Measurements from ENCODE around the gene DTX1. TPM values are rescaled to one million over a fixed set of nuclear protein-coding genes. Genes with fewer than 3 reads are reported as not detected.

DTX1 gene
- total RNA-seq, 1 donor from 2014 or later = 0.16 TPM

GRCh38 chr12:113069149-113069548 is 12.6 kb downstream of the DTX1 start:
- DNase-seq (ENCODE audit: low spot score) = no peak
- Mint-ChIP-seq H3K27ac (no peak overlapping the region), H3K9me3 (no peaks in the 10 kb centered on the region), H3K27me3 (ENCODE audit: low read depth) (no peaks in the 10 kb centered on the region), H3K4me3 (ENCODE audit: low read depth) (no peak overlapping the region), H3K4me1 (ENCODE audit: low read depth) (no peaks in the 10 kb centered on the region), H3K36me3 (ENCODE audit: low read depth) (no peaks in the 10 kb centered on the region)
- intact Hi-C loops (cut with micrococcal nuclease) = no loop called here

DNA sequence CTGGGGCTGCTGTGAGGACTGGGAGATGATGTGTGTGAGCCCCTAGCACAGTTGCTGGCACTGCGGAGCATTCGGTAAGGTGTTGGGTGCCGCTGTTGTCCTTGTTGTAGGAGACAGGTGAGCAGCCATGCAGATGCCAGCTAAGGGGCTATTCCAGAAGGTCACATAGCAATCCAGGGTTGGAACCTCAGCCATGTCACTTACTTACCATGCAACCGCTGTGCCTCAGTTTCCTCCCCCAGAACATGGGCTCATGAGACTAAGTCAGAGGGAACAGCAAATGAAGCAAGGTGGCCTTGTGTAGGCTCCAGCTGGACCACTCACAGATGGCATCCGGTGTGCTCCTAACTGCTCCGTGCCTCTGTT is 13.2 kb downstream of the DTX1 start:
- DNase-seq (ENCODE audit: low spot score) = no peak
- H3K9me3 Mint-ChIP-seq = no peaks in the 10 kb centered on the region
- H3K4me1 Mint-ChIP-seq (ENCODE audit: low read depth) = no peaks in the 10 kb centered on the region
- intact Hi-C loops (cut with micrococcal nuclease) = no loop called here
- no peaks in the 10 kb centered on the region for H3K36me3 Mint-ChIP-seq (ENCODE audit: low read depth)
- no peaks in the 10 kb centered on the region for H3K27me3 Mint-ChIP-seq (ENCODE audit: low read depth)
- H3K4me3 Mint-ChIP-seq (ENCODE audit: low read depth) = no peak overlapping the region
- H3K27ac Mint-ChIP-seq = no peak overlapping the region

DNA sequence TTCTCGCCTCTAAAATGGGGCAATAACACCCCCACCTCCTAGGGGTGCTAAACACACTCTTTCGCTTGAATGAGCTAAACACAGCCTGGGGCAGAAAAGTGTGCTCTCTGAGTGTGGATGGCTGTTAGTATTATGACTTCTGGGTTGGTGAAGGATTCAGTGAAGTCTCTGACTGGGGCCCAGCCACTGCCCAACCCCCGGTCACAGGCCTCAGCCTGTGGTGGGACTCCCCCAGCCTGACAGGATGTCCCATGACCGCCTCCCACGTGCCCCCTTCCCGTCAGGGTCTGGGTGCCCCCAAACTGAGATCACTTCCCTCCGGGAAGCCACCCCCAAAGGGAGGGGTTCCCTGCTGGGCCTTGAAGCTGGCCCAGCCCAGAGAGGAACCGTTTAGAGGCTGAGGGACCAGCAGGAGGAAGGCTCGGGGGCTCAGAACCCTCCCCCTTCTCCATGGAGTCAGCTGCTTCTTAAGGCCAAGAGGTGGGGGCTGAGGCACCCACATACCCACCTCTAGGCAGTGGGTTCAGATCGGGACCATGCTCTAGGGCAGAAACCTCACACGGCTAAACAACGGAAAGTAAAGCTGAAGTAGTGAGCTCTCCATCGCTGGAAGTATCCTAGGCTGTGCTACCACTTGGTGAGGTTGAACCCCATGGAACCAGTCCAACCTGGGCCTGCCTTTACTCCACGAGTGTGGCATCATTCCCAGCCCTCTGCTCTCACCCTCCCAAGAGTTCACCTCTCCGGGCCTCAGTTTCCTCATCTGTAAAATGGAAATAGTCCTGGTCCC is 13.8 kb downstream of the DTX1 start:
- Mint-ChIP-seq H3K36me3 (ENCODE audit: low read depth) (no peaks in the 10 kb centered on the region), H3K27me3 (ENCODE audit: low read depth) (no peaks in the 10 kb centered on the region), H3K27ac (no peak overlapping the region), H3K4me1 (ENCODE audit: low read depth) (no peaks in the 10 kb centered on the region), H3K4me3 (ENCODE audit: low read depth) (no peak overlapping the region), H3K9me3 (no peaks in the 10 kb centered on the region)
- intact Hi-C loops (cut with micrococcal nuclease) = no loop called here
- no peak for DNase-seq (ENCODE audit: low spot score)

GRCh38 chr12:113071135-113072112 is 14.9 kb downstream of the DTX1 start:
- DNase-seq (ENCODE audit: low spot score) = no peak
- Mint-ChIP-seq H3K27ac (no peak overlapping the region), H3K9me3 (no peaks in the 10 kb centered on the region), H3K4me1 (ENCODE audit: low read depth) (no peaks in the 10 kb centered on the region), H3K27me3 (ENCODE audit: low read depth) (no peaks in the 10 kb centered on the region), H3K36me3 (ENCODE audit: low read depth) (no peaks in the 10 kb centered on the region), H3K4me3 (ENCODE audit: low read depth) (no peak overlapping the region)
- intact Hi-C loops (cut with micrococcal nuclease) = no loop called here

DNA sequence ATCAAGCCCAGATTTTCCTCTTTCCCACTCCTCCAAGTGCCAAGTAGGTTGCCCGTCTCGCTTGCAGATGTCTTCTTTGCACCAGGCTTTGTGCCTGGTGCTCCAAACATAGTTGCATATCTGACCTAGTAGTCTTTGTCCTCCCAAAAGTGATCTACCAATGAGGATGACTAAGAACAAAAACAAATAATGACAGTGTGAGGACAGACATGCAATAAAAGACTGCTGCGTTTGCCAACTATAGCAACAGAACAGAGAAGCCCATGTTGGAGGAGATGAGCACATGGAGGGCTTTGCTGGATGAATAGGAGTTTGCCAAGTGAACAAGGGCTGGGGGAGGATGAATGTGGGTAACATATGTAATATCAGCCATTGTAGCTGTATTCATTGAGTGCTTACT is 15.6 kb downstream of the DTX1 start:
- intact Hi-C loops (cut with micrococcal nuclease) = no loop called here
- DNase-seq (ENCODE audit: low spot score) = no peak
- no peaks in the 10 kb centered on the region for H3K9me3 Mint-ChIP-seq
- no peak overlapping the region for H3K4me3 Mint-ChIP-seq (ENCODE audit: low read depth)
- no peaks in the 10 kb centered on the region for H3K27me3 Mint-ChIP-seq (ENCODE audit: low read depth)
- no peaks in the 10 kb centered on the region for H3K4me1 Mint-ChIP-seq (ENCODE audit: low read depth)
- no peak overlapping the region for H3K27ac Mint-ChIP-seq
- H3K36me3 Mint-ChIP-seq (ENCODE audit: low read depth) = no peaks in the 10 kb centered on the region

DNA sequence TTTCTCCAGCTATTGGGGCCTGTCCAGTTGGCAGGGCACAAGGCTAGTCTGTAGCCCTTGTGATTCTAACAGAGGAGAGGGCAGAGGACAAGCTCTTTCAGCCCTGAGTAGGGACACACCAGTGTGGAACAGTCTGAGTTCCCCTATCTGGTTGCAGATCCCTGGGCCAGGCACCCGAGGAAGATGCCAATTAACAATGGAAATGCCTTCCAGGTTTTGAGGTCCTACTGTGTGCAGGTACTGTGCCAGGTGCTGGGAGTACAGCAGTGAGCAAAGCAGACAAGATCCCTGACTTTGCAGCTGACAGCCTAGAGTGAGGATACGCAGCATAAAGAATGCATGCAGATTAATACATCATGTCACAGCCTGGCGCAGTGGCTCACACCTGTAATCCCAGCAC is 17.1 kb downstream of the DTX1 start:
- Mint-ChIP-seq H3K4me1 (ENCODE audit: low read depth) (no peaks in the 10 kb centered on the region), H3K9me3 (no peaks in the 10 kb centered on the region), H3K36me3 (ENCODE audit: low read depth) (no peaks in the 10 kb centered on the region), H3K27ac (no peak overlapping the region), H3K4me3 (ENCODE audit: low read depth) (no peak overlapping the region), H3K27me3 (ENCODE audit: low read depth) (no peaks in the 10 kb centered on the region)
- intact Hi-C loops (cut with micrococcal nuclease) = no loop called here
- no peak for DNase-seq (ENCODE audit: low spot score)

- intact Hi-C loops (cut with micrococcal nuclease) = no loop called here
- H3K27me3 Mint-ChIP-seq (ENCODE audit: low read depth) = no peaks in the 10 kb centered on the region
- no peak for DNase-seq (ENCODE audit: low spot score)
- H3K4me1 Mint-ChIP-seq (ENCODE audit: low read depth) = no peaks in the 10 kb centered on the region
- no peaks in the 10 kb centered on the region for H3K36me3 Mint-ChIP-seq (ENCODE audit: low read depth)
- no peaks in the 10 kb centered on the region for H3K9me3 Mint-ChIP-seq
- no peak overlapping the region for H3K27ac Mint-ChIP-seq
- no peak overlapping the region for H3K4me3 Mint-ChIP-seq (ENCODE audit: low read depth)
Measured at GRCh38 chr12:113075137-113075683, 18.7 kb downstream of the DTX1 start.

- no peak for DNase-seq (ENCODE audit: low spot score)
- intact Hi-C loops (cut with micrococcal nuclease) = no loop called here
- Mint-ChIP-seq H3K4me3 (ENCODE audit: low read depth) (no peak overlapping the region), H3K4me1 (ENCODE audit: low read depth) (no peaks in the 10 kb centered on the region), H3K27me3 (ENCODE audit: low read depth) (no peaks in the 10 kb centered on the region), H3K27ac (no peak overlapping the region), H3K36me3 (ENCODE audit: low read depth) (no peaks in the 10 kb centered on the region), H3K9me3 (no peaks in the 10 kb centered on the region)
Measured at GRCh38 chr12:113077057-113077858, 20.7 kb downstream of the DTX1 start.

DNA sequence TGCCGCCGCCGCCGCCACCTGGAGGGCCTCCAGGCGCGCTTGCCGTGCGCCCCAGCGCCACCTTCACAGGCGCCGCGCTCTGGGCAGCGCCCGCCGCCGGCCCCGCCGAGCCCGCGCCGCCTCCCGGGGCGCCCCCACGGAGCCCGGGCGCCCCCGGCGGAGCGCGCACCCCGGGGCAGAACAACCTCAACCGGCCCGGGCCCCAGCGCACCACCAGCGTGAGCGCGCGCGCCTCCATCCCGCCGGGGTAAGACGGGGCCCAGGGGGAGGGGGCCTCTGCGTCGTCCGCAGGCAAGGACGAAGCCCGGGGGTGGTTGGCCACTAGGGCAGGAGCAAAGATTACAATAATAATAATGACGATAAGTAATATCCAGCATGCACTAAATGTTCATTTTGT is 21.3 kb downstream of the DTX1 start:
- Mint-ChIP-seq H3K27me3 (ENCODE audit: low read depth) (no peaks in the 10 kb centered on the region), H3K4me3 (ENCODE audit: low read depth) (no peak overlapping the region), H3K27ac (no peak overlapping the region), H3K4me1 (ENCODE audit: low read depth) (no peaks in the 10 kb centered on the region), H3K36me3 (ENCODE audit: low read depth) (no peaks in the 10 kb centered on the region), H3K9me3 (no peaks in the 10 kb centered on the region)
- no peak for DNase-seq (ENCODE audit: low spot score)
- intact Hi-C loops (cut with micrococcal nuclease) = no loop called here

- DNase-seq (ENCODE audit: low spot score) = no peak
- peaks cover 4% of the 10 kb centered on the region for H3K4me1 Mint-ChIP-seq (ENCODE audit: low read depth)
- H3K27ac Mint-ChIP-seq = no peak overlapping the region
- no peak overlapping the region for H3K4me3 Mint-ChIP-seq (ENCODE audit: low read depth)
- no peaks in the 10 kb centered on the region for H3K9me3 Mint-ChIP-seq
- no peaks in the 10 kb centered on the region for H3K27me3 Mint-ChIP-seq (ENCODE audit: low read depth)
- no peaks in the 10 kb centered on the region for H3K36me3 Mint-ChIP-seq (ENCODE audit: low read depth)
- intact Hi-C loops (cut with micrococcal nuclease) = no loop called here
Measured at GRCh38 chr12:113081873-113082272, 25.3 kb downstream of the DTX1 start.

DNA sequence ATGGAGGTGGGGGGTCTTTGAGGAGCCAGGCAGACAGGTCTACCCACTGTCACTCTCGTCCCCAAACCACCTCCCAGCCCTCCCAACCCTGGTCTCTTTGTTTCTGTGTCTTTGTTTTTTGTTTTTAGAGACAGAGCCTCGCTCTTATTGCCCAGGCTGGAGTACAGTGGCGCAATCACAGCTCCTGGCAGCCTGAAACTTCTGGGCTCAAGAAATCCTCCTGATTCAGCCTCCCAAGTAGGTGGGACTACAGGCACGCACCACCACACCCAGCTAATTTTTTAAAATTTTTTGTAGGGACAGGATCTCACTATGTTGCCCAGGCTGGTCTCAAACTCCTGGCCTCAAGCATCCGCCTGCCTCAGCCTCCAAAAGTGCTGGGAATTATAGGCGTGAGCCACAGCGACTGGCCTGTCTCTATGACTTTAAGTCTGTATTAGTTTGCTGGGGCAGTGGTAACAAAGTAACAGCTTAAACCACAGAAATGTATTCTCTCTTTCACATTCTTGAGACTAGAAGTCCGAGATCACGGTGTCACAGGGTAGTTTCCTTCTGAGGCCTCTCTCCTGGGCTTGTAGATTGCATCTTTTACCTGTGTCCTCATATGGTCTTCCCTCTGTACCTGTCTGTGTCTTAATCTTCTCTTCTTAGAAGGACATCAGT is 26.1 kb downstream of the DTX1 start:
- Mint-ChIP-seq H3K27ac (no peak overlapping the region), H3K9me3 (no peaks in the 10 kb centered on the region), H3K27me3 (ENCODE audit: low read depth) (no peaks in the 10 kb centered on the region), H3K36me3 (ENCODE audit: low read depth) (no peaks in the 10 kb centered on the region), H3K4me1 (ENCODE audit: low read depth) (peaks cover 7% of the 10 kb centered on the region), H3K4me3 (ENCODE audit: low read depth) (no peak overlapping the region)
- DNase-seq (ENCODE audit: low spot score) = no peak
- intact Hi-C loops (cut with micrococcal nuclease) = no loop called here

DNA sequence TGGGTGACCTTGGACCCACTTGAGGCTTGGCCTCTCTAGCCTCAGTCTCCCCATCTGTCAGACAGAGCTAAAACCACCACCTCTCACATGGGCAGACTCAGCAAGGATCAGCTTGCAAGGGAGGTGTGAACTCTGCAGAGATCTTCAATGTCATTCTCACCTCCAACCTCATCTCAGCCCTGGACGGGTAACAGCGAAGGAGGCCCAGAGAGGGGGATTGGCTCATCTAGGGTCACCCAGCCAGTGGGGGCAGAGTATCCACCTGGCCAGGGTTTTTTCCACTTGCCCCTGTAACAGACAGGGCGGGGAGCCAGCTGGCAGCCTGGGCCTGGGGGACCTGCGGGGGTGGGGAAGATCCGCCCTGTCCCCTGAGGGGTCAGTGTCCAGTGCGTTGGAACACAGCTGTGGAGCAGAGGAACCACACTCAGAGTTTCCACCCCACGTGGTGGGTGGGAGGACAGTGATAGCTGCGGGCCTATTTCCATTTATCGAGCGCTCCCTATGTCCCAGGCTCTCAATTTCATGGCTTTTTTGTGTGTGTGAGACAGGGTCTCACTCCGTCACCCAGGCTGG is 27.4 kb downstream of the DTX1 start:
- no peaks in the 10 kb centered on the region for H3K36me3 Mint-ChIP-seq (ENCODE audit: low read depth)
- intact Hi-C loops (cut with micrococcal nuclease) = no loop called here
- peaks cover 7% of the 10 kb centered on the region for H3K4me1 Mint-ChIP-seq (ENCODE audit: low read depth)
- H3K4me3 Mint-ChIP-seq (ENCODE audit: low read depth) = no peak overlapping the region
- H3K9me3 Mint-ChIP-seq = no peaks in the 10 kb centered on the region
- no peak overlapping the region for H3K27ac Mint-ChIP-seq
- no peaks in the 10 kb centered on the region for H3K27me3 Mint-ChIP-seq (ENCODE audit: low read depth)
- no peak for DNase-seq (ENCODE audit: low spot score)

Measured in activated T-helper 2 cell treated with anti-CD3 and anti-CD28 coated beads, Interferon-gamma antibody, Interleukin-2, Interleukin-4, amounts not matched to agents 10 μg/mL and 5 μg/mL and 100 μg/mL, durations not matched to agents 14 hours and 24 hours and 36 hours (primary cell).